ENCODE measurements around the gene GPR27. TPM values are rescaled to one million over a fixed set of nuclear protein-coding genes. Genes with fewer than 3 reads are reported as not detected.

The GPR27 gene
- total RNA-seq, 1 experiment from 2014 or later = 15.5 TPM

DNA sequence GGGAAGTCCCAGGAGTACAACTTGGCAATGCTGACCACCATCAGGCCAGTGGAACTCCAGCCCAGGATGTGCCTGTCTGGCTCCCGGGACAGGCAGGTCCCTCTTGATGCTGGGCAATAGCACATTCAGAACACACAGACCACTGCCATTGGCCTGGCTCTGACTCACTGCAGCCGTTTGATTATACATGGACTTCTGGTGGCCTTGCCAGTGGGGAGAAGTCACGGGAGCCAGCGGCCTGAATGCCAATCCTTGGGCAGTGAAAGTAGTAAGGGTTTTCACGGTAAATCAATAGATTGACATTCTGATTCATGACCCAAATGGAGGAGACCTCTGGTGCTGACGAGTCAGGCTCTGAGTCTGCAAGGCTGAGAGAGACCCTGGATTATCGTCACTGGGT is 43.8 kb downstream of the GPR27 start:
- no peak for DNase-seq
- Histone ChIP-seq H4K91ac (ENCODE audit: insufficient read length, low read depth, low read length) (no peak overlapping the region), H3K23me2 (ENCODE audit: insufficient read length, low read depth, low read length, poor library complexity, severe bottlenecking) (no peaks in the 10 kb centered on the region), H4K5ac (ENCODE audit: insufficient read length, low read depth, low read length) (no peak overlapping the region), H3K9ac (ENCODE audit: extremely low read depth, insufficient read length, low read length) (no peak overlapping the region), H2BK20ac (ENCODE audit: low read depth, low read length, poor library complexity, severe bottlenecking) (no peak overlapping the region), H3T11ph (ENCODE audit: low read length) (no peak overlapping the region), H3K4ac (ENCODE audit: low read depth, low read length) (no peak overlapping the region), H3K27me3 (ENCODE audit: insufficient read depth, low read length) (no peaks in the 10 kb centered on the region), H2AK5ac (ENCODE audit: insufficient read length, low read length) (no peak overlapping the region), H3K79me1 (ENCODE audit: insufficient read depth, low read depth, low read length, poor library complexity, severe bottlenecking) (no peaks in the 10 kb centered on the region), H3K9me3 (ENCODE audit: control insufficient read depth, low read depth, low read length) (no peaks in the 10 kb centered on the region), H3K56ac (ENCODE audit: insufficient read length, low read depth, low read length) (no peak overlapping the region), H3K27ac (ENCODE audit: insufficient read length, low read depth, low read length) (no peak overlapping the region), H3K4me2 (ENCODE audit: insufficient read depth, insufficient read length, low read length) (no peak overlapping the region), H2BK120ac (ENCODE audit: low read depth, low read length, poor library complexity, severe bottlenecking) (no peak overlapping the region), H4K8ac (replicated peaks; ENCODE audit: insufficient read length, low read depth, low read length) (no peak overlapping the region), H3K4me1 (ENCODE audit: insufficient read depth, low read length) (peaks cover 6% of the 10 kb centered on the region; the same call in 1 of the 2 replicates), H3K14ac (ENCODE audit: insufficient read depth, low read length) (no peak overlapping the region), H2BK5ac (ENCODE audit: insufficient read length, low read length) (no peak overlapping the region), H3K79me2 (ENCODE audit: insufficient read depth, low read length) (no peaks in the 10 kb centered on the region), H2AFZ (ENCODE audit: low read length) (no peak overlapping the region), H4K20me1 (ENCODE audit: control insufficient read depth, insufficient read depth, insufficient read length) (no peaks in the 10 kb centered on the region), H2BK15ac (ENCODE audit: low read depth, low read length) (no peak overlapping the region), H3K23ac (ENCODE audit: insufficient read length, low read depth, low read length) (no peak overlapping the region), H2BK12ac (ENCODE audit: insufficient read length, low read depth, low read length) (no peak overlapping the region), H3K18ac (ENCODE audit: insufficient read length, low read depth, low read length) (no peak overlapping the region)
- TF ChIP-seq, protein P1, sequence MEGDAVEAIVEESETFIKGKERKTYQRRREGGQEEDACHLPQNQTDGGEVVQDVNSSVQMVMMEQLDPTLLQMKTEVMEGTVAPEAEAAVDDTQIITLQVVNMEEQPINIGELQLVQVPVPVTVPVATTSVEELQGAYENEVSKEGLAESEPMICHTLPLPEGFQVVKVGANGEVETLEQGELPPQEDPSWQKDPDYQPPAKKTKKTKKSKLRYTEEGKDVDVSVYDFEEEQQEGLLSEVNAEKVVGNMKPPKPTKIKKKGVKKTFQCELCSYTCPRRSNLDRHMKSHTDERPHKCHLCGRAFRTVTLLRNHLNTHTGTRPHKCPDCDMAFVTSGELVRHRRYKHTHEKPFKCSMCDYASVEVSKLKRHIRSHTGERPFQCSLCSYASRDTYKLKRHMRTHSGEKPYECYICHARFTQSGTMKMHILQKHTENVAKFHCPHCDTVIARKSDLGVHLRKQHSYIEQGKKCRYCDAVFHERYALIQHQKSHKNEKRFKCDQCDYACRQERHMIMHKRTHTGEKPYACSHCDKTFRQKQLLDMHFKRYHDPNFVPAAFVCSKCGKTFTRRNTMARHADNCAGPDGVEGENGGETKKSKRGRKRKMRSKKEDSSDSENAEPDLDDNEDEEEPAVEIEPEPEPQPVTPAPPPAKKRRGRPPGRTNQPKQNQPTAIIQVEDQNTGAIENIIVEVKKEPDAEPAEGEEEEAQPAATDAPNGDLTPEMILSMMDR (conservative IDR thresholded peaks at IDR 0.05) = no peak
- H3K4me1 Mint-ChIP-seq = peaks cover 26 to 29% of the 10 kb centered on the region in 2 experiments
- no peak overlapping the region for H3K27ac Mint-ChIP-seq
- no peaks in the 10 kb centered on the region for H3K36me3 Mint-ChIP-seq (ENCODE audit: insufficient read depth in 1 of 3, low read depth in 3 of 3)
- H3K4me3 Mint-ChIP-seq = no peak overlapping the region
- no peaks in the 10 kb centered on the region for H3K9me3 Mint-ChIP-seq
- peaks cover 2% of the 10 kb centered on the region; the same call in 1 of the 2 replicates for H3K27me3 Mint-ChIP-seq (ENCODE audit: low read depth)
- WGBS (ENCODE audit: extremely low coverage, insufficient read length, low lambda C conversion rate) = no CpG with 5 or more reads among the region's 7 CpGs

Measured in H9 (cell line).